ENCODE measurements around the gene PRR5L. TPM values are rescaled to one million over a fixed set of nuclear protein-coding genes. Genes with fewer than 3 reads are reported as not detected.
"Not testable (repeated sequence)": the region's sequence is repeated elsewhere in the genome, so short reads cannot be mapped to it uniquely, and the experiment has no call there.

Gene PRR5L
- total RNA-seq, 1 donor from 2014 or later = 15.7 TPM

DNA sequence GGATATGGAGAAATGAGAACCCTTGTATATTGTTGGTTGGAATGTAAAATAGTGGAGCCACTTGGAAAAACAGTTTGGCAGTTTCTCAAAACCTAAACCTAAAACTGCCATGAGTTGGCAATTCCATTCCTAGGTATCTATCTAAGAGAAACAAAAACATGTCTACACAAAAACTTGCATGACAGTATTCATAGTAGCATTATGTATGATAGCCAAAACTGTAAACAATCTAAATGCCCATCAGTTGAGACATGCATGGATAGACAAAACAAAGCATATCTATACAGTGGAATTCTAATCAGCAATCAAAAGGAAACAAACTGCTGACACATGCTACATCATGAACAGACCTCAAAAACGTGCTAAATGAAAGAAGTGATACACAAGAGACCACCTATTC lies 179.1 kb downstream of the PRR5L start:
- Histone ChIP-seq H3K9me3 (ENCODE audit: control insufficient read depth in 3 of 3, low read length in 3 of 3) (no peaks in the 10 kb centered on the region), H3K27me3 (ENCODE audit: control insufficient read depth in 3 of 3, insufficient read depth in 3 of 3, low read length in 3 of 3) (no peaks in the 10 kb centered on the region), H3K4me1 (ENCODE audit: control insufficient read depth in 3 of 3, insufficient read depth in 3 of 3, low read length in 3 of 3) (peaks cover 5 to 6% (median 5%) of the 10 kb centered on the region in 3 donors), H3K36me3 (ENCODE audit: control insufficient read depth in 3 of 3, insufficient read depth in 3 of 3, low read length in 3 of 3) (no peaks in the 10 kb centered on the region), H3K9ac (ENCODE audit: low read depth in 1 of 3, low read length in 3 of 3) (no peak overlapping the region), H3K27ac (ENCODE audit: low read depth, low read length) (no peak overlapping the region), H3K4me3 (ENCODE audit: low read length in 3 of 3) (no peak overlapping the region)

DNA sequence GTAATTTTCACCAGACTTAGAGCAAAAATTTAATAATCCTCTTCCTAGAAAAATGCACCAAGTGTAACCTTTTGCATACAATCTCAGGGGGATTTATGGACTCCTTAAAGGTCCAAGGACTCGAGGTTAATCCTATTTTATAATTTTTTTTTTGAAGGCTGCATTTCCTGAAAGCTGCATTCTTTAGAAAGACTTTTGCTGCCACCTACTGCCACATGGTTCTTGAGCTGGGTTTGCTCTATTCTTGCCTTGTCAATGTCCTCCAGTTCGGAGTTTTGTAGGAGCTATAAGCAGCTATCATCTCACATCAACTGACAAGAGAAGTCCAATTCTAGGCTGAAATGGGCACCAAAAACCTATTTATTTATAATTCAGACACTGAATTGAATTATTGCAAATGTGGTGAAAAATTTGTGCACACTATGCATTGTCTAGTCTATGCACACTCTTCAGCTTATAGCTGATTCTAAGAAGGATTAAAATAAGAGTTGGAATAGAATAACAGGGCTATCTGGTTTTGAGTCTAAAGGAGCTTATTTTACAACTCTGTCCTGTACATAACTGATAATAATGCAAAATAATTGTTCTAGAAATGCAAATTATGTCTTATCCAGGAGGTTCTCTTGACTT lies 182.7 kb downstream of the PRR5L start:
- no peaks in the 10 kb centered on the region for H3K27me3 ChIP-seq (ENCODE audit: control insufficient read depth in 3 of 3, insufficient read depth in 3 of 3, low read length in 3 of 3)
- H3K27ac ChIP-seq (ENCODE audit: low read depth, low read length) = no peak overlapping the region
- no peaks in the 10 kb centered on the region for H3K4me1 ChIP-seq (ENCODE audit: control insufficient read depth in 3 of 3, insufficient read depth in 3 of 3, low read length in 3 of 3)
- no peak overlapping the region for H3K4me3 ChIP-seq (ENCODE audit: low read length in 3 of 3)
- H3K9me3 ChIP-seq (ENCODE audit: control insufficient read depth in 3 of 3, low read length in 3 of 3) = no peaks in the 10 kb centered on the region
- no peak overlapping the region for H3K9ac ChIP-seq (ENCODE audit: low read depth in 1 of 3, low read length in 3 of 3)
- peaks cover 0 to 1% (median under 1%) of the 10 kb centered on the region in 3 donors for H3K36me3 ChIP-seq (ENCODE audit: control insufficient read depth in 3 of 3, insufficient read depth in 3 of 3, low read length in 3 of 3)

DNA sequence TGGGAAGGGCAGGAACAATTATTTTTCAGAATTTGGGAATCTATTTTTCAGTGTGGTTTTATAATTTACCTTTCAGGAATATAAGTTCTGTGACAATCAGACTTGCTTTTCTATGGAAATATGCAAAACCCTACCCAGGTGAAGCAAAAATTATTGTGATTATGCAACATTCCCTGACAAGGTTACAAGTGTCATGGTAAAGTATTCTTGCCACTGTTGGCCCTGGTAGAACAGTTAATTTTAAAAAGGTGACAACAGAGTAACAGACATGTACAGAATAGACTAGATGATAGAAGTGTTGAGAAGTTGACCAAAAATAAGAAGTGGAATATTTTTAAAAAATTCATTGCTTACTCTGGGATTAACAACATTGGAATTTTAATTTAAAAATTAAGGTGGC lies 184.7 kb downstream of the PRR5L start:
- H3K9me3 ChIP-seq (ENCODE audit: control insufficient read depth in 3 of 3, low read length in 3 of 3) = no peaks in the 10 kb centered on the region
- H3K36me3 ChIP-seq (ENCODE audit: control insufficient read depth in 3 of 3, insufficient read depth in 3 of 3, low read length in 3 of 3) = peaks cover 4 to 9% (median 8%) of the 10 kb centered on the region in 3 donors
- H3K9ac ChIP-seq (ENCODE audit: low read depth in 1 of 3, low read length in 3 of 3) = no peak overlapping the region
- H3K27ac ChIP-seq (ENCODE audit: low read depth, low read length) = no peak overlapping the region
- no peak overlapping the region for H3K4me3 ChIP-seq (ENCODE audit: low read length in 3 of 3)
- H3K27me3 ChIP-seq (ENCODE audit: control insufficient read depth in 3 of 3, insufficient read depth in 3 of 3, low read length in 3 of 3) = no peaks in the 10 kb centered on the region
- H3K4me1 ChIP-seq (ENCODE audit: control insufficient read depth in 3 of 3, insufficient read depth in 3 of 3, low read length in 3 of 3) = peaks cover 0 to 3% (median 0%) of the 10 kb centered on the region in 3 donors

DNA sequence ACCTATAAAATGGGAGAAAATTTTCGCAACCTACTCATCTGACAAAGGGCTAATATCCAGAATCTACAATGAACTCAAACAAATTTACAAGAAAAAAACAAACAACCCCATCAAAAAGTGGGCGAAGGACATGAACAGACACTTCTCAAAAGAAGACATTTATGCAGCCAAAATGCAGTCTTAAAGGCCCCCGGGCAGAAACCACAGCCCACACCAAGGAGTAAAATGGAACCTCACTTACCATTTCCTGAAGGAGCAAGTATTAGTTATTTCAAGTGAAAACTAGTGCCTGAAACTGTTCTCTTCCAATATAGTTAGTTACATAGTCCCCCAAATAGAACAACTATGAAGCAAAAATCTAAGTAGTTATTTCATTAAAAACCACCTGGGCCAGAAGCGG lies 187.0 kb downstream of the PRR5L start:
- H3K27ac ChIP-seq (ENCODE audit: low read depth, low read length); H3K9me3 ChIP-seq (ENCODE audit: control insufficient read depth in 3 of 3, low read length in 3 of 3); H3K9ac ChIP-seq (ENCODE audit: low read depth in 1 of 3, low read length in 3 of 3); H3K4me1 ChIP-seq (ENCODE audit: control insufficient read depth in 3 of 3, insufficient read depth in 3 of 3, low read length in 3 of 3); H3K27me3 ChIP-seq (ENCODE audit: control insufficient read depth in 3 of 3, insufficient read depth in 3 of 3, low read length in 3 of 3); H3K4me3 ChIP-seq (ENCODE audit: low read length in 3 of 3): not testable (repeated sequence)
- H3K36me3 ChIP-seq (ENCODE audit: control insufficient read depth in 3 of 3, insufficient read depth in 3 of 3, low read length in 3 of 3) = peaks cover 4 to 14% (median 12%) of the 10 kb centered on the region in 3 donors

DNA sequence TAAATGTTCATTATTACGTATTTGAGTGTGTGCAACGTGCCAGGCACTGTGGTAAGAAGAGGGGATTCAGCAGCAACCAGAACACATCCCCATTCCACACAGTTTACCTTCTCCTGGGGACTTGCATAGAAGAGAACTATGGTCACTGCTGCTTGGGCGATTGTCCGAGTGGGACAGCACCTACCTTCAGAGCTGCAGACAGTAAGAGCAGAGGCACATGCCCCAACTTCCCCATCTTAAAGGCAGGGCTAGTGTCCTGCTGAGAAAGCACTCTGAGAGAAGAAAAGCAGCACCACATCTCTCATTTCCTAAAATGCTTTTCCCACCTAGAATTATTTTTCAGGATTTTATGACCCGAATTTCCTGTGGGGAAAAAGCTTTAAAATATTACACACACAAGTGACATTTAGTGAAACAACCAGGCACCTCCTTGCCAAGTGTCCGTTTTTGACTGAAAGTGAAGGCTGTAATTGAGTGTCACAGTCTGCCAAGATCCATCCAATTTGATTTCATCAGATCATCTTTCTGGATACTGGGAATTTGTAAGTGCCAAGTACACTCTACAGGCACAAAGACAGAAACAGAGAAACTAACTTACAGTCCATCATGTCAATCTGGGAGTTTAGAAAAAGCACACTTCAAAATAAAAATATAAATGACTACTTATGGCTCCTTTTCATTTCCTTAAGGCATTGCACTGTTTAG lies 189.4 kb downstream of the PRR5L start:
- peaks cover 11 to 29% (median 26%) of the 10 kb centered on the region in 3 donors for H3K36me3 ChIP-seq (ENCODE audit: control insufficient read depth in 3 of 3, insufficient read depth in 3 of 3, low read length in 3 of 3)
- peaks cover 0 to 4% (median 3%) of the 10 kb centered on the region in 3 donors for H3K4me1 ChIP-seq (ENCODE audit: control insufficient read depth in 3 of 3, insufficient read depth in 3 of 3, low read length in 3 of 3)
- no peak overlapping the region for H3K27ac ChIP-seq (ENCODE audit: low read depth, low read length)
- H3K9ac ChIP-seq (ENCODE audit: low read depth in 1 of 3, low read length in 3 of 3) = no peak overlapping the region
- H3K4me3 ChIP-seq (ENCODE audit: low read length in 3 of 3) = no peak overlapping the region
- H3K27me3 ChIP-seq (ENCODE audit: control insufficient read depth in 3 of 3, insufficient read depth in 3 of 3, low read length in 3 of 3) = no peaks in the 10 kb centered on the region
- H3K9me3 ChIP-seq (ENCODE audit: control insufficient read depth in 3 of 3, low read length in 3 of 3) = no peaks in the 10 kb centered on the region

DNA sequence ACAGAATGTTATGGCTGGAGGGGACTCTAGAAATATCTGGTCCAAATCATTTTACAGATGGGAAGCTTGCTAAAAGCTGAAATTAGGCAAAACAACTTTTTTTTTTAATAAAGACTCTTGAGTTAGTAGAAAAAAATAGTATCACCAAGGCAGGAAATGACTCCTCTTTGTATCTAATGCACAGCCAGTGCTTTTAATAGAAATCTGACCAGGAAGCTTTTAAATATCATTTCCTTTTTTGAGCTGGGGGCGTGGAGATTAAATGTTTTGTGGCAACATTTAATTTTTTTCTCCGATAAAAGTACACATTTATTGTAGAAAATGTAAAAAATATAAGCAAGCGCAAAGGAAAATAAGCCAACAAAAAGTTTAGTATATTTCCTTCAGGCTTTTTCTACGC lies 191.5 kb downstream of the PRR5L start:
- Histone ChIP-seq H3K4me3 (ENCODE audit: low read length in 3 of 3) (no peak overlapping the region), H3K9ac (ENCODE audit: low read depth in 1 of 3, low read length in 3 of 3) (no peak overlapping the region), H3K27me3 (ENCODE audit: control insufficient read depth in 3 of 3, insufficient read depth in 3 of 3, low read length in 3 of 3) (no peaks in the 10 kb centered on the region), H3K27ac (ENCODE audit: low read depth, low read length) (no peak overlapping the region), H3K9me3 (ENCODE audit: control insufficient read depth in 3 of 3, low read length in 3 of 3) (no peaks in the 10 kb centered on the region), H3K4me1 (ENCODE audit: control insufficient read depth in 3 of 3, insufficient read depth in 3 of 3, low read length in 3 of 3) (peaks cover 0 to 4% (median 3%) of the 10 kb centered on the region in 3 donors), H3K36me3 (ENCODE audit: control insufficient read depth in 3 of 3, insufficient read depth in 3 of 3, low read length in 3 of 3) (peaks cover 11 to 39% (median 32%) of the 10 kb centered on the region in 3 donors)

DNA sequence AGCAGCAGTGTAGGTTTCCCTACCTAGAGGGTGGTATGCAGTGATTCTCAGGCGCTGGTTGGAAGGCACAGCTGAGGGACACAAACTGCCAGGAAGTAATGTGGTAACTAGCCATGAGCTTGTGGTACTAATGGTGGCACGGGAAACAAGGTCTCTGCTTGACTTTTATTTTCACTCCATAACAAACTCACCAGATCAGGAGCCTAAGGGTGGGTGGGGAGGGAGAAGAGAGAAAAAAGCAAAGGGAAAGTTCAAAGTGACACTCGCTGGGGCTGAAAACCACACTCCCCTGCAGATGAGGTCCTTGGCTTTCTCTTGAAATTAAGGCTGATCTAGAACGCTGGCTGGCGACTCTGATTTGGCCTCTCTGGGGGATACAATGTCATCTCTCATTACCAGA lies 192.0 kb downstream of the PRR5L start:
- H3K9me3 ChIP-seq (ENCODE audit: control insufficient read depth in 3 of 3, low read length in 3 of 3) = no peaks in the 10 kb centered on the region
- no peak overlapping the region for H3K4me3 ChIP-seq (ENCODE audit: low read length in 3 of 3)
- H3K36me3 ChIP-seq (ENCODE audit: control insufficient read depth in 3 of 3, insufficient read depth in 3 of 3, low read length in 3 of 3) = peaks cover 11 to 39% (median 32%) of the 10 kb centered on the region in 3 donors
- H3K9ac ChIP-seq (ENCODE audit: low read depth in 1 of 3, low read length in 3 of 3) = no peak overlapping the region
- peaks cover 0 to 4% (median 3%) of the 10 kb centered on the region in 3 donors for H3K4me1 ChIP-seq (ENCODE audit: control insufficient read depth in 3 of 3, insufficient read depth in 3 of 3, low read length in 3 of 3)
- no peaks in the 10 kb centered on the region for H3K27me3 ChIP-seq (ENCODE audit: control insufficient read depth in 3 of 3, insufficient read depth in 3 of 3, low read length in 3 of 3)
- H3K27ac ChIP-seq (ENCODE audit: low read depth, low read length) = no peak overlapping the region

DNA sequence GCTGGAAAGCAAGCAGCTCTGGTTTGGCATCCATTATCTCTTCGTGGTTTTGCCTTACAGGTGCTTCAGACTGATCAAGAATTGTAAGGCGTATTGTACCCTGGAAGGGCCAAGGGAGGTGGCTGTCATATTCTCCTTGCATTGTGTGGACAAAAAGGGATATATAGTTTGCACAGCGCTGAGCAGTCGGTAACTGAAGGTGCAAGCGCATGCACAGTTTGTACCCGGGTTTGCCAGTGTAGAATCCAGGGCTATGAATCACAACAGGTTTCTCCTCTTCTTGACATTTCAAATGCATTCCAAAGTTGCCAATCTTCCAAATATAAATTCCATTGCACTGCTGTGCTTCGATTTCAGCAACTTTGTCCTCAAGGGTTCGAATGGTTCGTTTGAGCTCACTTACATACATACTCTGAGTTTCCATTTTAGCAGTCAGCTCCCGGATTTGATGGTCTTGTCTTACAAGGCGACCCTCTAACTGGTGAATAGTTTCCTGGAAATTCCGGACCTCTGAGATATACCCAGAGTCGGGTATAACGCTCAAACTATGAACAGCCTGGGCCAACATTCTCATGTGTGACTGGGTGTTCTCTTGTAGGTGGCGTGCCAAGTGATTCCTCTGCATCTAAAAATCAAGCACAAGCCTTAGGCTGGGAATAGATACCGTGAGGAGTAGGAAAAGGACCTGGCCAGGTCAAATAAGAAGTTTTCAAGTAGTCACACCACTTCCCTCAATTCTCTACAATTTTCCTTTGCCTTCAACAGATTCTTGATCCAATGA lies 194.1 kb downstream of the PRR5L start:
- no peaks in the 10 kb centered on the region for H3K9me3 ChIP-seq (ENCODE audit: control insufficient read depth in 3 of 3, low read length in 3 of 3)
- H3K4me3 ChIP-seq (ENCODE audit: low read length in 3 of 3) = no peak overlapping the region
- no peaks in the 10 kb centered on the region for H3K27me3 ChIP-seq (ENCODE audit: control insufficient read depth in 3 of 3, insufficient read depth in 3 of 3, low read length in 3 of 3)
- no peak overlapping the region for H3K9ac ChIP-seq (ENCODE audit: low read depth in 1 of 3, low read length in 3 of 3)
- peaks cover 8 to 46% (median 29%) of the 10 kb centered on the region in 3 donors for H3K36me3 ChIP-seq (ENCODE audit: control insufficient read depth in 3 of 3, insufficient read depth in 3 of 3, low read length in 3 of 3)
- H3K4me1 ChIP-seq (ENCODE audit: control insufficient read depth in 3 of 3, insufficient read depth in 3 of 3, low read length in 3 of 3) = peaks cover 0 to 4% (median 3%) of the 10 kb centered on the region in 3 donors
- H3K27ac ChIP-seq (ENCODE audit: low read depth, low read length) = no peak overlapping the region

DNA sequence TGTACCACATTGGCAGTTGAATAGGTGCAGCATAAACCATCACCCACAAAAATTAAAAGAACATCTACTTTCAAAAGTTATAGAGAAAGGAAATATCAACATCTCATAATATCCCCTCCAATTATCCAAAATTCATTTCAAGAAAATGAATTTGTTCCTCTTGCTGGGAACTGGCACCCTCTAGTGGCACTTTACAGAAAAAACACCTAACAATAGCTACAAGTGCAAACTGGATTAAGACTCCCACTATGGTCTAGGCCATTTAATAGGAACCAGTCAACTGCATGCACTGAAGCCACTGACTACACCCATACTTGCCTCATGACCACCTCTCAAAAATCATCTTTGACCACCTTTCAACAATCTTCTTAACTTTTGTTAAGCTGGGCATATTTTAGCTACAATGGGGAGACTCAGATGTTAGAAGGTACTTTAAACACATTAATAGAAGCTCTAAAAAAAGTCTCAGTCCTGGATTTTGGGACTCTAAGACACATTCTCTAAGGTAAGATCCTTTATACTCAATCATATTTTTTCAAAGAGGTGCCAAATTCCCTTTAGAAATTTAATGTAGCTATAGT lies 196.7 kb downstream of the PRR5L start:
- peaks cover 10 to 50% (median 28%) of the 10 kb centered on the region in 3 donors for H3K36me3 ChIP-seq (ENCODE audit: control insufficient read depth in 3 of 3, insufficient read depth in 3 of 3, low read length in 3 of 3)
- no peak overlapping the region for H3K4me3 ChIP-seq (ENCODE audit: low read length in 3 of 3)
- no peak overlapping the region for H3K27ac ChIP-seq (ENCODE audit: low read depth, low read length)
- H3K9ac ChIP-seq (ENCODE audit: low read depth in 1 of 3, low read length in 3 of 3) = no peak overlapping the region
- no peaks in the 10 kb centered on the region for H3K27me3 ChIP-seq (ENCODE audit: control insufficient read depth in 3 of 3, insufficient read depth in 3 of 3, low read length in 3 of 3)
- no peaks in the 10 kb centered on the region for H3K4me1 ChIP-seq (ENCODE audit: control insufficient read depth in 3 of 3, insufficient read depth in 3 of 3, low read length in 3 of 3)
- no peaks in the 10 kb centered on the region for H3K9me3 ChIP-seq (ENCODE audit: control insufficient read depth in 3 of 3, low read length in 3 of 3)
